Measurements from ENCODE around the gene ABCA3. TPM values are rescaled to one million over a fixed set of nuclear protein-coding genes. Genes with fewer than 3 reads are reported as not detected.

ABCA3 gene
- total RNA-seq, 1 experiment from 2014 or later, result 7.6 TPM

- no peaks in the 10 kb centered on the region for H3K27me3 Mint-ChIP-seq (ENCODE audit: unreplicated experiment)
- H3K9me3 Mint-ChIP-seq (ENCODE audit: low read depth, unreplicated experiment), result no peaks in the 10 kb centered on the region
- no peak for DNase-seq
- peaks cover 8% of the 10 kb centered on the region for H3K4me1 Mint-ChIP-seq (ENCODE audit: low read depth, unreplicated experiment)
- H3K27ac Mint-ChIP-seq (ENCODE audit: unreplicated experiment), result peak overlapping the region; percentile 30
- BruUV-seq (replicated peaks), result no TSS peak
- no peak for TF ChIP-seq CTCF (IDR thresholded peaks at IDR 0.05; ENCODE audit: unreplicated experiment)
- intact Hi-C loops (cut with micrococcal nuclease; ENCODE audit: unreplicated experiment), result no loop called here
- CTCF ChIA-PET, result no interaction called here
- H3K36me3 Mint-ChIP-seq (ENCODE audit: insufficient read depth, unreplicated experiment), result peaks cover 75% of the 10 kb centered on the region
- H3K4me3 Mint-ChIP-seq (ENCODE audit: low read depth, unreplicated experiment), result no peak overlapping the region
Observed at GRCh38 chr16:2238838-2239675, 101.5 kb downstream of the ABCA3 start.

- H3K27ac Mint-ChIP-seq (ENCODE audit: unreplicated experiment), result no peak overlapping the region
- H3K4me1 Mint-ChIP-seq (ENCODE audit: low read depth, unreplicated experiment), result peaks cover 8% of the 10 kb centered on the region
- BruUV-seq (replicated peaks), result no TSS peak
- intact Hi-C loops (cut with micrococcal nuclease; ENCODE audit: unreplicated experiment), result no loop called here
- H3K9me3 Mint-ChIP-seq (ENCODE audit: low read depth, unreplicated experiment), result no peaks in the 10 kb centered on the region
- no peak overlapping the region for H3K4me3 Mint-ChIP-seq (ENCODE audit: low read depth, unreplicated experiment)
- no peak for TF ChIP-seq CTCF (IDR thresholded peaks at IDR 0.05; ENCODE audit: unreplicated experiment)
- H3K36me3 Mint-ChIP-seq (ENCODE audit: insufficient read depth, unreplicated experiment), result peaks cover 77% of the 10 kb centered on the region
- H3K27me3 Mint-ChIP-seq (ENCODE audit: unreplicated experiment), result no peaks in the 10 kb centered on the region
- no peak for DNase-seq
- CTCF ChIA-PET, result no interaction called here
Observed at GRCh38 chr16:2238150-2238837, 102.2 kb downstream of the ABCA3 start.

- no peak overlapping the region for H3K4me3 Mint-ChIP-seq (ENCODE audit: low read depth, unreplicated experiment)
Observed at GRCh38 chr16:2237493-2238149, 102.9 kb downstream of the ABCA3 start.

More at GRCh38 chr16:2237493-2238149, 102.9 kb downstream of the ABCA3 start:
- Mint-ChIP-seq H3K36me3 (ENCODE audit: insufficient read depth, unreplicated experiment) (peaks cover 70% of the 10 kb centered on the region), H3K9me3 (ENCODE audit: low read depth, unreplicated experiment) (no peaks in the 10 kb centered on the region), H3K27me3 (ENCODE audit: unreplicated experiment) (no peaks in the 10 kb centered on the region), H3K4me1 (ENCODE audit: low read depth, unreplicated experiment) (peaks cover 8% of the 10 kb centered on the region), H3K27ac (ENCODE audit: unreplicated experiment) (no peak overlapping the region)
- no TSS peak for BruUV-seq (replicated peaks)
- DNase-seq, result no peak
- intact Hi-C loops (cut with micrococcal nuclease; ENCODE audit: unreplicated experiment), result no loop called here
- CTCF ChIA-PET, result no interaction called here
- TF ChIP-seq CTCF (IDR thresholded peaks at IDR 0.05; ENCODE audit: unreplicated experiment), result no peak
